Right ventricle myocardium superior (tissue), 1 donor: Measurements from ENCODE around the gene DDR1. TPM values are rescaled to one million over a fixed set of nuclear protein-coding genes. Genes with fewer than 3 reads are reported as not detected.

Source experiments
- ATAC-seq: fragments of 200-7000 bp; cut with Tn5 transposase; one replicate; pipeline ENCODE4 v1.9.1; 2020; ENCODE audit warnings: mild to moderate bottlenecking; ENCODE audit not compliant: poor library complexity
- DNase-seq: peaks from one replicate; pipeline ENCODE4 v3.0.0-alpha.2; 2020
- intact Hi-C: fragments of 100-400 bp; cut with DNase I; formaldehyde crosslinking; loops from one replicate; pipeline ENCODE4 v1.11.2; 2022
- total RNA-seq: library from RNA; stranded (reverse); fragmentation: NEBNext Ultra II Directional; extraction: Animal tissue kit (Norgen Biotek cat#: 25700); gene quantifications from one replicate; pipeline ENCODE4 v1.2.1, GENCODE V29; 2021
- donor health status: DM: no; HTN: yes; CAD: no; lungs with severe emphysema.

DDR1 gene
- total RNA-seq, 1 donor from 2014 or later: 23.2 TPM

- DNase-seq: no peak
- intact Hi-C loops: no loop called here
- ATAC-seq: no peak
Measured at GRCh38 chr6:30928677-30929076, 44.4 kb downstream of the DDR1 start.

DNA sequence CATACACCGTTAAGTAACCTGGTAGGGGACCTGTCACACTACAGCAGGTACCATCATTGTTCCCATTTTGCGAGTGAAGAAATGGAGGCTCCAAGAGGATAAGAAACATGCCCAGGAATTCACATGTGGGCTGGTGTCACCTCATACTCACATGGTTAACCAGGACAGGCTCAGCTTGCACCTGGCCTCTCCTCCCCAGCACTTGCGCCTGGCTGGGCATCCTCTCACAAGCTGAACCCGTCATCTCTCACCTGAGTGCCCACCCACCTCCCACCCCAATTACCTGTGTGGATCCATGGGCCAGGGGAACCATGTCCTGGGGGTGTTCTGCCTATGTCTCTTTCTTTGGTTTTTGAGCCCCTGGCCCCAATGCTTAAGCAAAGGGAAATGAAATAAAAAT, 46.2 kb downstream of the DDR1 start:
- DNase-seq: no peak
- intact Hi-C loops: no loop called here
- ATAC-seq: no peak

GRCh38 chr6:30931272-30931671, 47.0 kb downstream of the DDR1 start:
- DNase-seq (no peak), ATAC-seq (no peak)
- intact Hi-C loops: no loop called here

GRCh38 chr6:30931969-30932645, 47.8 kb downstream of the DDR1 start, which contains the start of gene SFTA2:
Gene SFTA2 (minus strand): TSS chr6:30932170. CDS start chr6:30932096, 74 bp downstream.
- intact Hi-C loops: no loop called here
- no peak for ATAC-seq
- DNase-seq: no peak

DNA sequence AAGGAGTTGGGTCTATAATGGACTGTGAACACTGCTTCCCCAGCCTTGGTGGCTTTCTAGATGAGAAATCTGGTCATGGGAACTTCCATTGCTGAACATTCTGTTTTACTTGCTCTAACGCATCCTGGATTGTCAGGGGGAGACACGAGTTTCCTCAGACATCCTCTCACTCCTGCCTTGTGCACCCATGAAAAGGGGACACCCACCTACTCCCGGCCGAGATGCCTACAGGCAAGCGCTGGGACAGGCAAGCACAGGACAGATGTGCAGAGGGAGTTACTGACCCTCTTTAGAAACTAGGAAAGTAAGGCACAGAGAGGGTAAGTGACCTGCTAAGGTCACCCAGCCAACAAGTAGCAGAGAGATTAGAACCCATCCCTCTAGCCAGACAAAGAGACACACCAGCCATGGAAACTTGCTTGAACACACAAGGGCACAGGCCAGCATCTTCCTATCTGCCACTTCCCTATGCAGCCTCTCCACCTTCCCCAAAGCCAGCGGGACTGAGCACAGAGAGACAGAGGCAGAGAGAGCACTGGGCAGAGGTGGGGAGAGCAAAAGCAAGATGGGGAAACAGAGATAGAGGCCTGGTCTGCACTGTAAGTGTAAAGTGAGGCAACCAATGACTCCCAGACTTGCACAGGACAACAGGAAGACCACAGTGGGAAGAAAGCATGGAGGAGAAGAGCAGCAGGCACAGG, 48.5 kb downstream of the DDR1 start:
- DNase-seq: no peak
- intact Hi-C loops: no loop called here
- no peak for ATAC-seq

DNA sequence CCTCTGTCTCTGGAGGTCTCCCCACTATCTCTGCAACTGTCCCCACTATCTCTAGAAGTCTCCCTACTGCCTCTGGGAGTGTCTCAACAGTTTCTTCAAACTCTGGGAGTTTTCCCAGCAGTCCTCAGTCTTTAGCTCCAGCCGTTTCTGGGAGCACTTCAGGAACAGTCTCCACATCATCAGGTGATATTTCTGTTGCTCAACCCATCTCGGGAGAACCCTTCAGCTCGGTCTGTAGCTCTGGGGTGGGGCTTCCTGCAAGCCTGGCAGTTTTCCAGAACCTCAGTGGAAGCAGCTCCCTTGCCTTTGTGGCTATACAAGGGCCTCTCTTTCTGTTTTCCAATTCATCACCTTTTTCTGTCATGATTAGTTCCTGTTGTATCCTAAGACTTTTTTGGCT, 50.7 kb downstream of the DDR1 start:
- ATAC-seq: no peak
- no peak for DNase-seq
- intact Hi-C loops: no loop called here

DNA sequence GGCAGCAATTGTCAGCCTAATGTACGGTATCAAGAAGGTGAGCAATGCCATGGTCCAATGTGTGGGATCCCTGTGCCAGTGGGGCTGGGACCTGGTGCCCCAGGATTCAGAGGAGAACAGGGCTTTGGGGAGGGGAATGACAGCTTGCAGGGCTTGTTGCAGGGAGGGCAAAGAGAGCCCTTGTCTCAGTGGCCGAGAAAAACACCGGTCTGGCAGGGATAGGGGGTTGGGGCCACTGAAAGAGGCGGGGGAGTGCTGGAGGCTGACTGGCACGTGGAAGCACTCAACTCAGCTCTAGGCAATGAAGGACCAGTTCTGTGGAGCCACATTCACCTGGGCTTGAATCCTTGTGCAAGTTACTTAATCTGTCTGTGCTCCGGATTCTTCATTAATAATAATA, 52.9 kb downstream of the DDR1 start:
- ATAC-seq: no peak
- no peak for DNase-seq
- intact Hi-C loops: no loop called here

DNA sequence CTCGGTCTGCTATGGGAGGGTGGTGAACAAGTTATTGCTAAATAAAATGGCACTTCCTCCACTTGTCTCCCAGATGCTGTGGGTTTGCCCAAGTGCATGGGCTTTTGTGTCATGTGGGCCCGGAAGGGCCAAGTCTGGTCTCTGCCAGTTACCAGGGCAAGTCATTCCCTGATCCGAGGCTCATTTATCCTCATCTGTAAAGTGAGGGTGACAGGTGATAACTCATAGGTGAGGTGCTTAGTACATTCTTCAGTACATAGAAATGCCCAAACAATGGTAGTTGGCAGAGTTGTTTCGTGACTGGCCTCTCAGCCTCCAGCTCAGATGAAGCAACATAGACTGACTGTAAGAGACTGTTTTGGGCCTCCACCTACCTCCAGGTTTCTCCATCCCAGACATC, 54.4 kb downstream of the DDR1 start:
- no peak for ATAC-seq
- no peak for DNase-seq
- intact Hi-C loops: no loop called here

DNA sequence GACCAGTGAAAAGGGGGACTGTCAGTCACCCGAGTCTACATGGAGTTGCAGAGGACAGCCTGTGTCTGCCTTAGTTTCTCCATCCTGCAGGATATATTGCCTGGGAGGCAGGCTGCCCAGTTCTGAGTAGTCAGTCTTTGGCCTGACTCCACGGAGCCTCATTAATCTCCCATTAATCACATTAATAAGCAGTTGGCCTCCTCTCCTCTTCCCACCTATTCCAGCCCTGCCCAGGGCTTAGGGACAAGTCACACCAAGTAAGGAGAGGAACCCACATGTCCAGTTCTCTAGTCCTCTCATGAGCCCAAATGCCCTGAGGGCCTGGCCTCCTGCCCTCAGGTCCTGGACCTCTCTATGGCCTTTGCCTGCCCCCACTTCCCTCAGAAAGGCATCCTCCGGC, 55.2 kb downstream of the DDR1 start:
- DNase-seq (no peak), ATAC-seq (no peak)
- intact Hi-C loops: no loop called here

DNA sequence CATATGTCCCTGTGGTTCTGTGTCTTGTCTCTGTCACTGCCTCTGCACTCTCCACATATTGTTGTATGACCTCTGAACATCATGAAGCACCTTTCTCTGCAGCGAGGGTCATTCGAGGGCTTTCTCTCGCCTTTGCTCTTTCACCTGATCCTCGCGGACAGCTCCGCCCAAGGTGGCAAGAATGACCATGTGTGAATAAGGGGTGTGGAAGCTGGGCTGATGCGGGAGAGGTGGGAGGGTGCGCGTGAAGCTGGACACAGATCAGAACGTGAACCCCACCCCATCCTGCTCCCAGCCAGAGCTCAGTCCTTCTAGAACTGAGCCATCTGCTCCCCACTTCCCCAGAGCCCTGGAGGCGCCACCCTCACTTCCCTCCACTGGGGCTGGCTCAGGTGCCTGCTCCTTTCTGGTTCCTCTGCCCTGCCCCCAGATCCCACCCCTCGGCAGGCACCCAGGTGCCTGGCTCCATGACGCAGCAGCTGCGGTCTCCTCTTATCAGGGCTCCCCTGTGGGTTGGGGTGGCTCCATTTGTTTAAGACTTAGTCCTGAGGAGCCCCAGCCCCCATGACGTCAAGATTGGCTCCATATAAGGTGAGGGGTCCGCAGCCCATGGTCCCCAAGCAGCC, 56.2 kb downstream of the DDR1 start, which contains the start of gene MUCL3:
Gene MUCL3, plus strand, starts transcription at position 613 of the 626 bp plus-strand sequence. CDS start 27 bp downstream, outside the sequence.
- DNase-seq (no peak), ATAC-seq (no peak)
- intact Hi-C loops: no loop called here

DNA sequence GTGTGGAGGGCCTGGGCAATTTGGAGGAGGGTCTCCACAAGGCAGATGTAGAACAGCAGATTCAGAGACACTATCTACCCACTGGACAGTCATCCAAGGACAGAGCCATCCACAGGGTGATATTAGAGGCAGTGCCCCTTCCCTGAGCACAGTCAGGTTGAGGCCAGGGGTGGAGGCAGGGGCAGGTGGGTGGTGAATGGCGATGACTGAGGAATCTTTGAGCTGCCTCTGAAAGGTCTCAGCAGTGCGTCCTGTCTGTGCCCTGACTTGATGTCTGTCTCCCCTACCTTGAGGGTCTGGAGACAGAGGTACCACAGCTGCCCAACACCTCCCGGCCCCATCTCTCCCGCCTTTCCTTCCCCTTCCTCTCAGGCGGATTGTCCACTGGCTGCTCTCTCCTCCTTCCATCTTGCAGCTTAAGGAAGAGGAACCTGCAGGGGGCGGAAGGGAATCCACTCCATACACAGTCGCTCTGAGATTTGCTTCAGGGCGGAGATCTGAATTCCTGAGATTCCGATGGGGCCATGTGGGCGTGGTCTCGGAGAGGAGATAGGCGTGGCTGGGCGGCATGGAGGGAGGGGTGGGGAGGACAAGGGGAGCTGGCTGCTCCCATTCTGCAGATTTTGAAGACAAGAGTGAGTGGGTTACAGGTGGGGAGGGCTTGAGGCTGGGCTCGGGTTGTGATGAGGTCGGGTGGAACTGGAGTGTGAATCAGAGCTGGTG, 58.2 kb downstream of the DDR1 start:
- intact Hi-C loops: no loop called here
- ATAC-seq: peak; percentile 88
- DNase-seq: peak; percentile 77

- ATAC-seq (no peak), DNase-seq (no peak)
- intact Hi-C loops: no loop called here
Measured at GRCh38 chr6:30944051-30944450, 59.7 kb downstream of the DDR1 start.

- intact Hi-C loops: no loop called here
- ATAC-seq: no peak
- no peak for DNase-seq
Measured at GRCh38 chr6:30945281-30945680, 61.0 kb downstream of the DDR1 start.

DNA sequence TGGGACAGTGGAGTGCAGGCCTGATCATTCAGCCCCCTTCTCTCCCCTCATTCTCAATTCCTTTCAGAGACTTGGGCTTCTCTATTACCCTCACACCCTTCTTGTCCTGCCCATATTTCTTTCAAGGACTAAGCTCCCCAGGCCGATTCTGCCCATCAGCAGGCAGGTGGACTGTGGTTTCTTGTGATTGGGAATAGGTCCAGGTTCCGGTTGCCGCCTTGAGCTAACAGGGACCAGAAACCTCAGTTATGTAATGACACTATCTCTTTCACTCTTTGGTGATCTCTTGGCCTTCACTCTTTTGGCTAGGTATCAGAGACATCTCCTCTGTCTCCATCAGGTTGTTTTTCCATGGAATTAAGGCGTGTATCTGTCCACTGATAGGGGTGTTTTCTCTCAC, 62.9 kb downstream of the DDR1 start:
- DNase-seq: no peak
- intact Hi-C loops: no loop called here
- ATAC-seq: no peak

GRCh38 chr6:30948811-30949210, 64.5 kb downstream of the DDR1 start:
- intact Hi-C loops: no loop called here
- no peak for ATAC-seq

More at GRCh38 chr6:30948811-30949210, 64.5 kb downstream of the DDR1 start:
- DNase-seq: no peak
